GM19193 (cell line): ENCODE measurements around the gene ZNF487.

Experiments used
- POLR2A ChIP-seq: IDR thresholded peaks from 4 replicates; pipeline ENCODE4 v1.6.1; 2011; ENCODE audit not compliant: insufficient read depth, insufficient read length; ENCODE audit errors: extremely low read depth

The ZNF487 gene

DNA sequence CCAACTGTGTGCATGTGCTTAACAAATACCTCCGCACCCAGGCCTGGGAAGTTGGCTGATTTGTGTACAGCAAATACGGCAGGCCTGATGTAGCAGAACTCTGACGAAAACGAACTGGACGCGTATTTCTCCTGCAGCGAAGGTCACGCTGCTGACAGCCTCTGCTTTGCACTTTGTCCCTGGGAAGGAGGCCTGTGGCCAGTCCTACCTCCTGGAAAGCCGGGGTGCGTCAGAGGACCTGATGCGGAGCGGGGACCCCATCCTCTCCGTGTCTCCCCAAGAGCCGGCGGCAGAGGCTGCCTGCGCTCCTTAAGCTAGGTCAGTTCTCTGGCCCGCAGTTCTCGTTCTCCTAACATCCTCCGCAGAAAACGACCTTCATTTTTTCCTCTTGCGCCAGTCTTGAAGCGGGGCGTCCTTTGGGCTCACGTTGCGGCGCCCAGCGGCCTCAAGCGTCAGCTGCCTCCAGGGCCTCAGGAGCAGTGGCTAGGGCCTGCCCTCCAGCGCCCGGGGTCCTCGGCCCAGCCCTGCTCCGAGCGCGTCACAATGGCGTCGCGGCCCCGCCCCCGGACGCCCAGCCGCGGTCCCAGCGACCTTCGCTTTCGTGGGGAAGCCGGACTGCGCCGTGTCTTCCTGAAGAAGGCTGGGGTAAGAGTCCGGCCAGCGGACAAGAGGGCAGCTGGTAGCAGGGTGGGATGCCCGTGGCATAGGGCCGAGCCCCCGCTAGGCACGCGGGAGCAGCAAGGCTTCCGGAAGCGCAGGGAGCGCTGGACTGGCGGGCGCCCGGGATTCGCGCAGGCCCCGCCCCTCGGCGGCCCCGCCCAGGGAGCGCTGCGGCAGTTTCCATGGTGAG, at the start of gene ZNF487:
Gene ZNF487, plus strand, starts transcription at position 821 of the 850 bp plus-strand sequence. CDS start 38,703 bp downstream, outside the sequence.
- peak; percentile 68 for TF ChIP-seq POLR2A

DNA sequence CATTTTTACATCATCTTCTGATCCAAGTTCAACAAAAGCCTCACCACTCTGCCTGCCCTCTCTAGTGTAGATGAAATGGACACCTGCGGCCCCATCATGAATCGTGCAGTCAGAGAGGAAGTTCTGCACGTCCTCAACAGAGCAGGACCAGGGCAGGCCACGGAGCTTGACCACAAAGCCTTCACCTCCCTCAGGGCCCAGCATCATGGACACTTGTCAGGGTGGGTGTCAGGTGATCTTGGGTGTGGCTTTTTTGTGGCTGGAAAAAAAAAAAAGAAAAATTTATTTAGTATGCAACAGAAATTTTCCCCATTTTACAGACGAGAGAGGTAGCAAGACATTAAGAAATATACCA, 49.3 kb upstream of the ZNF487 start:
- no peak for TF ChIP-seq POLR2A

DNA sequence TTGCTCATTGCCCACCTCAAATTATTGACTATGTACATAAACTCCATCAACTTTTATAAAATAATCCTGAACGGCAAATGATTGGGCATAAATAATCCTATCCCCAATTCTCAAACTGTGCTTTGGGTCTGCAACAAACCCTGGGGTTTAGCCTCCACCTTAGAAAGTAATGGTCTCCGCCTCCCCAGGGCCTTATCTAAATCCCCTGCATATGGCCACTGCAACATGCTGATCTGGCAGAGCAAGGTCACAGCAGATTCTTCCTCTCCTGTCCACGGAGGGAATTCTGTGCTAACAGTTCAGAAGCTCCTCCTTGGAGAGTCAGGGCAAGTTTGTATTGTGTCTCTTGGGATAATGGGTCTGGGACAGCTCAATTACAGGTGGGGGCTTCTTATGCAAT, 47.0 kb upstream of the ZNF487 start:
- TF ChIP-seq POLR2A = no peak

DNA sequence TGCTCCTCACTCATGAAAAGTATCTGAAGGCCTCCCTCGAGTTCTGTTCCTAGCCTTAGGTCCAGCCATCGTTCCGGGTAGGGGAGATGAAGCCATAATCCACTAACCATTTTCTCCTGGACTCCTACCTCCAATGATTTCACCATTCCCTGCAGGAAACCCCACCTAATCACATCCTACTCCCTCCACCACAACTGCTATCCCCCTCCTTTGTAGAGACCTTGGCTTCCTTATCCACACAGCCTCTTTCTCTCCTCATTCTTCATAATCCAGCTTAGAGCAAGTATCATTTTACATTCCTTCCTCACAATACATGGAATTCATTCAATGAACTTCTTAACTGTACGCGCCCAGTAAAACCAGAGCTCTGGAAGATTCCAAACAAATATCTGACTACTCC, 46.6 kb upstream of the ZNF487 start:
- no peak for TF ChIP-seq POLR2A

DNA sequence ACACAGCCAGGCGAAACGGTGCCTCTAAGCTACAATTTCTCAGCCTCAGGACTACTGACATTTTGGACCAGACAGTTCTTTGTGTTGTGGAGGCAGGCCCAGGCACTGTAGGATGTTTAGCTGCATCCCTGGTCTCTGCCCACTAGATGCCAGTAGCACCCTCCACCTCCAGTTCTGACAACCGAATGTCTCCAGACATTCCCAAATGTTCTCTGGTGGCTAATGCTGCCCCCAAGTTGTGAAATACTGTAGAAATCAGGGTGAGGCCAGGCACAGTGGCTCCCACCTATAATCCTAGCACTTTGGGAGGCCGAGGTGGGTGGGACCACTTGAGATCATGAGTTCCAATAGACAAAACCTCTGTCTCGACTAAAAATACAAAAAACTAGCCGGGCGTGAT, 46.2 kb upstream of the ZNF487 start:
- no peak for TF ChIP-seq POLR2A

DNA sequence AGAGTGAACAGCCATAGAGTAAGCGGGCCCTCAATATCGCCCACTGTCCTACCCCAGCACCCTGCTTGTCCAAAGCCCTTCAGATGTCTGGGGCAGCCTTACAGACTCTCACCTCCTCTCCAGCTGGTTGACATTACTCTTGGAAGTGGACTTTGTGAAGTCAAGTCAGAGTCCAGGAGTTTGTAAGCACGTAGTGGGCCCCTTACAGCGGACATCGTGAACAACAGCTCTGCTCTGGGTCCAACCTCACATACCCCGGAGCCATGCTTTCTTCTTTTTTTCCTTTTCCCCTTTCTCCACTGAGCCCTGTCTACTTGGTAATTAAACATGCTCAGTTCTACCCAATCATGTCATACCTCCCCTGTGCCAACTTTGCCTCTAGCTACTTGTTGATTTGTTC, 45.4 kb upstream of the ZNF487 start:
- TF ChIP-seq POLR2A = no peak

DNA sequence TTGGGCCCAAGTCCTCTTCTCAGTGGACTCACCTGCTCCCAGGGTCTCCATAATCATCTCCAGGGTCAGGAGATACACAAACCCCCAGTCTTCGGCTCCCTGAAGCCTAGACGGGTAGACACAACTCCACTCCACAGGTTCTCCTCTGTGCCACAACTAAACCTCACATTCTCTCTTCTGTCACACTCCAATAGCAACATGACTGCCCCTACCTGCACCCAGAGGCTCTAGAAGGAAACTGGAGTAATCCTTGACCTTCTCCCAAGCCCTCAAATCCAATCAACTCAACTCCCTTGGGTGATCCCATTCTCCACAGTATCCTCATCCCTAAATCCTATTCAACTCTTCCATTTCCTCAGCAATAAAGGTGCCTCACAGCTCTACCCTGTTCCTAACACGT, 44.2 kb upstream of the ZNF487 start:
- no peak for TF ChIP-seq POLR2A

DNA sequence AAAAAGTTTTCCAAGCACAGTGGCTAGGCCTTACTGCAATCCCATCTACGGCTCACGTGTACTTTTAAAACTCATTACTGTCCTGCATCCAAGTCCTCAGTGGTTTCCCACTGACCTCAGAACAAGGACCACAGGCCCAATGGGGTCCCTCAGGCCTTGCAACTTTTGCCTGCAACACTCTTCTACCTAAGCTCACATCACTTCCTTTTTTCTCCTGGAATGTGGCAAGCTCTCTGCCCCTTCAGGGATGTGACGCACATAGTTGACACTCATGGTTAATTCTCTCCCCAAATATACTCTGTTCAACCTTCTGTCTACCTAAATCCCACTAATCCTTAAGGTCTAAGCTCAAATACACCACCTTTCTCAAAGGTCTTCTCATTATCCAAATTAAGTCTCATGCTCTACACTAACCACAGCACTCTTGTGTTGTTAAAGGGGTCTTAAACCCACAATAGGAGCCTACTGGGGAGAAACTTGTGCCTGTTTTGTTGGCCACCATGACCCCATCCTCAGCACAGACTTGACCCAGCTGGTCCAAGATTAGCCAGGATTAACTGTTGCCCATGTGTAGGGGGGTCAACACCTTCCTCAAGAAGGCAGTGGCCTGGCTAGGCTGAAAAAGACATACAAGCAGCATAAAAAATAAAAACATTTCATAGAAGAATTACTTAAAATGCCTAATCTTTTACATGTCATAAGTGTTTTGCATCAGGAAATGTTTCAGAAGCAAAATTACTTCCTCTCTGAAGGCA, 43.1 kb upstream of the ZNF487 start:
- TF ChIP-seq POLR2A = peak; percentile 17

DNA sequence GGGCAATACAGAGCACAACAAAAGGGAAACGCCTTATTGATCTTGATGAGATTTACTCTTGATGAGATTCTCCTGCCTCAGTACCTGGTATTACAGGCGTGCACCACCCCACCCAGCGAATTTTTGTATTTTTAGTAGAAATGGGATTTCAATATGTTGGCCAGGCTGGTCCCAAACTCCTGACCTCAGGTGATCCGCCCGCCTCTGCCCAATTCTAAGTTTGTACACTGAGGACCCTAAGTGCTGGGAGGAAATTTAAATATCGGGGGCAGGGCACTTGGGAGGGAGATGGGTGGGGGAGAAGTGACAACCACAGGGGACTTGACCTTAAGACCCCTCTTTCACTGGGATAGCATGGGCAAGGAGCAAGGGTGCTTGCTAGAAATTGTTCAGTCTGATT, 42.0 kb upstream of the ZNF487 start:
- no peak for TF ChIP-seq POLR2A

DNA sequence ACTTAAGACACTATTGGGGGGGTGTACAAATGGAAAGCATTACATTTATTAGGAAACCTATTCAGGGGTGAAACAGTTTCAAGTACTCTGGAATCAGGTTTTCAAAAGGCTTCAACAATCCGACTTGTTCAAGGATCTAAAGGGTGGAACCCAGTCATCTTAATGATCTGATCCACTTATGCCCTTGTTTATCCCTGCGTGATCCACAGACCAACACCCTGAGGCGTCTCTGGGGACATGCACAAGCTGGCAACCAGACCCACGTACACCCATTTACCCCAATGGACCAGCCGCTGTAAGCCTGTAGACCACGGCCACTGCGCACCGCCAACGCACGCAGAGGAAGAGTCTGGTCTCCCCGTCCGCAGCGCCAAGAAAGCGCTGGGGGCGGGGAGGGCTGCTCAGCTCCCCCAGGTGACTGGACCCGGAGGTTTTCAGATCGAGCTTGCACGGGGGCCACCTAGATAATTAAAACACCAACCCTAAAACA, 41.3 kb upstream of the ZNF487 start:
- no peak for TF ChIP-seq POLR2A

DNA sequence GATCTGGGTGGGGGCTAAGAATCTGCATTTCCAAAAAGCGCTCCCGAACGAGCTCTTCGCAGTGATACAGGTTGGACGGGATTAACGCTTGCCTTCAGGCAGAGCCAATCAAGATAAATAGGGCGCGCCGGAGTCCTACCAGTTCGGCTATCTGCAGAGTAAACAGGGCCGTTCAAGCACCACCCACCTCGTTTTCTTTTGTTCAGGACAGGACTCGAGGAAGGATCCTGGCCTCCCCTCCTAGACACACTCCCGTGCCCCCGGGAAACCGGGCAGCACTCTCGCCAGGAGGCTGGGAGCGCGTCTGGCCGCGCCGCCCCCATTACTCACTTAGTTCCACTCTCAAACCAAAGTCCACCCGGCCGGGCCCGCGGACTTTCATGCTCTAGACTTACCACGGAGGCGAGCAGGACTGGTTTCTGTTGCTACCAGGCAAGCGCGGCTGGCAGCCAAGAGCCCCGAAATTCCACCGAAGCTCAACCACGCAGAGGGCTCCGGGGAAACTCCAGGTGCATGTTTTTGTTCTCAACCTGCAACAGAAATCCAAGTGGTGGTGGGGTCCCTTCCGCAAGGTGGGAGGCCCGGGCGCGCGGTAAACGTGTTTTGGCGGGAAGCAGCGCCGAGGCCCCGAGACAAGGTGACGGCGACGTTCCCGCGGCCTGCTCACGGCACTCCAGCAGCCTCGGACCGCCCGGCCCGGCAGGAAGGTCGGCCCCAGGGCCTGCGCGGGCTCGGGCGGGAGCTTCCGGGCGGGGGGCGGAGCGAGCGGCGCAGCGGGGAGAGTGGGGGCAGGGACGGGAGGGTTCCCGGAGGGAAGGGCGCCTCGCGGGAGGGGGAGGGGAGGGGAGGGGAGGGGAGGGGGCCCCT, 40.6 kb upstream of the ZNF487 start:
- TF ChIP-seq POLR2A = peak; percentile 42

DNA sequence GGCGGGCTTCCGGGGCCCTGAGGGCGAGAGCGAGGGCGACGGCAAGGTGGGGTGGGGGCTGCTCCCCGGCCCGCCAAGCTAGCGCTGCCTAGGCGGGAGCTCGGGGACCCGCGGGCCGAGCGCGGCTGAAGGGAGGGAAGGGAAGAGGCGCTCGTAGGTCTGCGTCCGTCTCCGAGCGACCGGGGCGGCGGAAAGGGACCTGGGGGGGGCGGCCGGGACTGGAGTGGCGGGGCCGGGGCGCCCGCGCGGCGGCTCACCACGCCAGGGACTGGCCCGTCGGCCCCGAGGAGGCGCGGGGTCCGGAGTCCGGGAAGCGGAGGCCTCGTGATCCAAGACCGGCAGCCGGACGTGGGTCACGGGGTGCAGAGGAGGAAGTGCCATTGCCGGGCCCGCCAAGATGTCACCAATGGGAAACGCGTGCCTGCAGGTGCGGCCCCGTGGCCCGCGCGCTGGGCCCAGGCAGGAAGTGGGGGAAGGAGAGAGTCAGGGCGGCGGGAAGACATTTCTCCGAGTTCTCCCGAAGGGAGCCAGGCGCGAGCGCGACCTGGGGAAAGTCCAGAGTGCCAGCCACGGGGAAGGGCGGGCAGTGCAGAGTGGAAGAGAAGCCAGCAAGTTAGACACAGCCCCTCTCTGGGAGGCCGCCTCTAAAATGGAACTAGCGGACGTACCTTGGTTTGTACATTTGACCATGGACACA, 39.8 kb upstream of the ZNF487 start:
- peak; percentile 66 for TF ChIP-seq POLR2A

DNA sequence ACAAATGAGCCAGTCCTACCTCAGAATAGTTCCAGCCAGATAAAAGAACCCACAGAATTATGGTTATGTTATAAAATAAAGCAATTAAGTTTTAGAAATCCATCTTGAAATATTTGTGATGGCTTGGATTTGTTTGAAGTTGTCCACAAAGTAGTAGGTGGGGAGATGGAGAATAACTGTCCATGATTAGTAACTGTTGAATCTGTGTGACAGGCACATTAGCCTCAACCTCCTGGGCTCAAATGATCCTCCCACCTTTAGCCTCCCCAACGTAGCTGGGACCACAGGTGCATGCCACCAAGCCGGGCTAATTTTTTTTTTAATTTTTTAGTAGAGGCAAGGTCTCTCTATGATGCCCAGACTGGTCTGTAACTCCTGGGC, 38.0 kb upstream of the ZNF487 start:
- no peak for TF ChIP-seq POLR2A
